Frontal cortex (tissue), 4 donors: ENCODE results near the gene METRNL. TPM values are rescaled to one million over a fixed set of nuclear protein-coding genes. Genes with fewer than 3 reads are reported as not detected.
"Not testable (repeated sequence)": the region's sequence is repeated elsewhere in the genome, so short reads cannot be mapped to it uniquely, and the experiment has no call there.

Experiments
- DNase-seq, 2 donors: peaks; one replicate each; pipeline ENCODE4 v3.0.0; 2012; ENCODE audit warnings: low spot score in 2 of 2
- FAIRE-seq: peaks from 2 replicates; lab custom pipeline; 2012; peaks lifted over from hg19 to GRCh38; lab: Jason Lieb, UNC
- total RNA-seq: library from RNA; depleted of rRNA; stranded (reverse); fragments of >200 nt; gene quantifications from one replicate; pipeline ENCODE4 v1.2.3, GENCODE V29; 2014
- donor health status: control.
- donor health status: control.
- donor health status: control.

The METRNL gene
- total RNA-seq, 1 donor from 2014 or later: 45.2 TPM

DNA sequence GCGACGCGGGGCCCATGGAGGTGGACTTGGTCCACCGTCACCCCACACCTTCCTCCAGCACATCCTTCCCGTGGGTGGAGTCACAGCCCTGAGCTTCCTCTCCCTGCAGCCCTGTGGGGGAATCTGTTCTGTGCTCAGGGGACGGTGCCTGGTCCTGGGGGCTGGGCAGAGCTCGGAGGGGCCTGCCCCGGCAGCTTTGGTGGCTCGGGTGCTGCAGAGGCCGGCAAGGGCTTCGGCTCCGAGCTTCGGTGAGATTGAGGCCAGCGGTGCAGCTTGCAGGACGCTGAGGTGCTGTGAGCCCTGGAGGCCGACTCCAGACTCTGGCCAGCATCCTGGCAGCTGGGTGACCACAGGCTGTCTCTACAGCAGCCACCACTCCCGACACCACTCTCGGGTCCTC is 36.4 kb downstream of the METRNL start:
- DNase-seq: no peak
- FAIRE-seq: no peak

DNA sequence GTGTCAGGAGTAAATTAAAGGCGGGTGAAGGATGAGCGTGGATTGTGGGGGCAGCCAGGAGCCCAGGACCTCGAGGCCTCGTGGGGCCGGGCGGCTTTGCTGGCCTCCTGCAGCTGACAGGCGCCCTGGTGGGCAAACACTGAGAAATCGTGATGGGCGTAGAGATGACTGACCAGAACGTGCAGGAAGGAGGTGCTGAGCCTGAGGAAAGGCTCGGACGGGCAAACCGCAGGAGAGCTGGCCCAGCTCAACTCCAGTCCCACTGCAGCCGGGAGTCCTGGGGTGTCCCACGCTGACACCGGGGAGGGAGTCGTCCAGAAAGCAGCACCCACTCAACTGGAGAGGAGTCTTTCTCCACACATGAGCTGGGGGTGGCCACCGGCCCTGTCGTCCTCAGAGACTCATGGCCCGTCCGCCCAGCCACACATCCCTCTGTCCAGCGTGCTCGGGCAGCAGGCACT is 36.9 kb downstream of the METRNL start:
- DNase-seq (no peak), FAIRE-seq (no peak)

DNA sequence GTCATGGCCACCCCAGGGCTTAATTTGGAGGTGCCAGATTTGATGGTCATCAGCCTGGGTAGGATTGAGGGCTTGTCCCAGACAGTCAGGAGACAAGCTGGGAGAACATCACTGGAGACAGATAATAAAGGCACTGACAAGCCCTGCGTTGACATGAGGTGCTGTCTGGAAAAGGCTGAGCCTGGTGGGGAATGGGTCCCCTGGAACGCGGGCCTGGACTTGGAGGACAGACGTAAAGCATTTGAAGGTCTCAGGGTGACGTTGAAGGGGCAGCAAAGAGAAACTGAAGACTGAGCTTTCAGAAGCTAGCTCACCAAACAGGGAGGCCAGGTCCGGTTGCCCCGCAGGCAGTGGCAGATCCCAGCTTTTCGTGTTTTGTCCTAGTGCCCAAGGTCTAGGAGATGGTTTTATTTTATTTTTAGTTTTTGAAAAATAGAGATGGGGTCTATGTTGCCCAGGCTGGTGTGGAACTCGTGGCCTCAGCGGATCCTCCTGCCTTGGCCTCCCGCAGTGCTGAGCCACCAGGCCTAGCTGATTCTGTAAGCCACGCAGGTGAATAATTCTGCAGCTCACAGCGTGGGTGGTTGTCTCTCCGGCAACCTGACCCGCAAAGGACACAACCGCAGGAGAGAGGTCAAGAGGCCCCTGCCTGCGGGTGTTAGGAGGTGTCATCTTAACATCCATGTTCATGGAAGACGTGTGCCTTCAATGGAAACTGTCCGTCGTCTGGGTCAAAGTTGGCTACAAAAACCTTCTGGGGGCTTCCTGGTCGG is 37.6 kb downstream of the METRNL start:
- no peak for DNase-seq
- FAIRE-seq: no peak

DNA sequence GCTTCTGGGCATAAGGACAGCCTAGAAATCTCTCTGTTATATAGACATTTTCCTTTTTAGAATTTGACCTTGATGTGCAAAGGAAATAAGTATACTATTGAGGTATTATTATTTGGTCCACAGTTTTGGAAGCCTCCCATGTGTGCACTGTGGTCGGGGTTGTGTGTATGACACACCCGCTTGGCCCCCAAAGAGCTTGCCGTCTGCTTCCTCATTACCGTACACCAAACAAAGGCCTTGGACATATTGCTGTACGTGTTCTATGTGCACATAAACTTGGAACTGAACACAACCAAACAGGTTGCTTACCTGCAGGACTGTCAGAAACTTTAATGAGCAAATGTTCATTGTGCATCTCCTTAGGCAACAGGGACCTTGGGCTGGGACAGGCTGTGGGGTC is 38.2 kb downstream of the METRNL start:
- DNase-seq (no peak), FAIRE-seq (no peak)

DNA sequence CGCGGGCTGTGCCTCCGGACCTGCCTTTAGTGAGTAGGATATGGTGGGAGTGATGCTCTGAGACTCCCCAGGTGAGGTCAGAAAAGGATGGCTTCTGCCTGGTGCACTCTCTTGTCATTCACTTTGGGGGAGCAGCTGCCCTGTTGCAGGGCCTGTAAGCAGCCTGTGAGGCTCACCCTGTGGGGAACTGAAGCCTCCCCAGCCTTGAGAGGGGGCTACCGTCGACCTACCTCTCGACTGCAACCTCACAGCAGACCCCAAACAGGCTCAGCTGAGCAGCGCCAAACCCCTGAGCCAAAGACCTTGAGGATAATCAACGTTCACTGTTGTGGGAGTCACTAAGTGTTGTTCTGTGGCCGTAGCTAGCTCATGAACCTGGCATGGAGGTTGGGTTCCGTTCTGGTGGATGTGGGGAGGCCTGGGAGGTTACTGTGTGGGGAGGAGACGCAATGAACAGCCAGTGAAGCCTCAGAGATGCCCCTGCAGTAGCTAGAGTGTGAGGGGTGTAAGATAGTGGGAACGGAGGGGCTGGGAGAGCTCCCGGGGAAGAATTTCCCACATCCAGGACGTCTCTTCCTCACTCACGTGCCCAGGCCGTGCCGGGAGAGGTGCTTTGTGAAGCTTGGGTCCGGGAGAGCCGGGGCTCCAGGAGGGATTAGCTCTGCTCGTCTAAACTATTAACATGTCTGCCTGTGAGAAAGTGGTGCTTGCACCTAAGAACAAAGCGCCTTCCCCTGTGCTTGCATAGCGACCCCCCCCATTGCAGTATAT is 38.8 kb downstream of the METRNL start:
- DNase-seq (no peak), FAIRE-seq (no peak)

DNA sequence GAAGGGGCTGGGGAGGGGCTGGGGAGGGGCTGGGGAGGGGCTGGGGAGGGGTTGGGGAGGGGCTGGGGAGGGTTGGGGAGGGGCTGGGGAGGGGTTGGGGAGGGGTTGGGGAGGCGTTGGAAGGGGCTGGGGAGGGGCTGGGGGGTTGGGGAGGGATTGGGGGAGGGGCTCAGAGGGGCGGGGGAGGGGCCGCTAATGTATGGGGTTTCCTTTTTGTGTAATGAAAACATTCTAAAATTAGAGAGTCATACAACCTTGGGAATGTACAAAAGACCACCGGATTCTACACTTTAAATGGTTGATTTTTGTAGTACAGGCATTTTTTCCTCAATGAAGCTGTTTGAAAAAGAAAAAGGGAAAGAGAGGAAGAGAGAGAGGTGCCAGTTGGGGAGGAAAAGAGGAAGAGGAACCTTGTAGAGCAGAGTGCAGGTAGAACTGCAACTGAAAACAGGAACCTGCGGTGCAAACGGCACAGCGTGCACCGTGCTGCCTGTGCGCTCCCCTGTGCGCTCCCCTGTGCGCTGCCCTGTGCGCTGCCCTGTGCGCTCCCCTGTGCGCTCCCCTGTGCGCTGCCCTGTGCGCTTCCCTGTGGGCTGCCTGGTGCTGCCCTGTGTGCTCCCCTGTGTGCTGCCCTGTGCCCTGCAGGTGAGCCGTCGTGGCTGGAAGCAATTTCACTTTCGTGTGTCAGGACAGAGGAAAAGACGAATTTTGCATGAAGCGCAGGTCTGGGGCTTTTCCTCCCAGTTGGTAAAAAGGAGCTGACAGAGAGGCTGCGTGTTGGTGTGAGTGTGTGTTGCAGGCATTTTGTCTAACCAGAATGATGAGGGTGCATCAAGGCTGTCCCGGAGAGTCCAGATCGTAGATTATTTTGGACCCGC is 40.8 kb downstream of the METRNL start:
- DNase-seq: no peak
- FAIRE-seq: no peak

DNA sequence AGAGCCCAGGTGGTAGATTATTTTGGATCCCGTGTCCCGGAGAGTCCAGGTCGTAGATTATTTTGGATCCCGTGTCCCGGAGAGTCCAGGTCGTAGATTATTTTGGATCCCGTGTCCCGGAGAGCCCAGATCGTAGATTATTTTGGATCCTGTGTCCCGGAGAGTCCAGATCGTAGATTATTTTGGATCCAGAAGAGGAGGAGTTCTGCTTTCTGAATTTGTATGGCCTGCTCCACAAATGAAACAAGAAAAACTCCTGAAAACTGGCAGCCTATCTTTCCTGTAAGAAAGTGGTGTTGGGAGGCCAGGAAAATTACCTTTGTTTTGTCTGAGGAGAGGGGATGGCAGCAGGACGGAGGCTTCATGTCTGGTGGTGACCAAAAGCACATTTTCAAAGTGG is 42.1 kb downstream of the METRNL start:
- DNase-seq, FAIRE-seq: not testable (repeated sequence)

DNA sequence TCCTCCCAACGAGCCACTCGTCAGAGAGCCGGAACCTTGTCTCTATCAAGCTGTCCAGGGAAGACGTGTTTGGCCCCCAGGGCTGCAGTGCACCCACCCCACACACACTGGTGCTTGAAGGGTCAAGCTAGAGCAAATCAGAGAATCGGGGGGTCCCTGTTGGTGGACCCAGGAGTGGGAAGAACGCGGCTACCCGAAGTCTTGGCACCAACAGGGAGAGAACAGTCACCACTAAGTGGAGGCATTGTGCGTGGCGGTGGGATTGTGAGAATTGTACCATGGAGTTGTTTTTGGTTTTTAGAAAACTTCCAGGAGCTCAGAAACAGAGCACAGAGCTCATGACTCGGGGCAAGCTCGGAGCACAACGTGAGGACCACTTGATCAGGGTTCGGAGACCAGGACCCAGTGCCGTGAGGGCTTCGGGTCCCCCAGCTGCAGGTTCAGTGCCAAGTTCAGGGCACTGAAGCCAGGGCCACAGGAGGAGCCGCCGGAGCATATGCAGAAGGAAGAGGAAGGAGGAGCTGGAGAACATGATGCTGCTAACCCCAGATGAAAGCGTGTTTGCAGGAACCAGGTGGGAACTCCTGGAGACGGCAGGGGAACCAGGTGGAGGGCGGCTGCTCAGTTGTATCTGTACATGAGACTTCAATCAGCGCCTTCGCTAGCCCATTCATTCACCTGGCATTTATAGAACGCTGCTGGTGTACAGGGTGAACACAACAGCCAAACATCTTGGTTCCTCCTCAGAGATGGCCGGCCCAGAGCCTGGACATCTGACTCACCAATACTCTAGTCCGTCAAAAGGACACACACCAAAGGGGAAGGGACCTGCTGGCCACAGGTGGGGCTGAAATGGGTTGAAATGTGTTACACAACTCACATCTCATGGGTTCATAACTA is 42.8 kb downstream of the METRNL start:
- no peak for FAIRE-seq

DNA sequence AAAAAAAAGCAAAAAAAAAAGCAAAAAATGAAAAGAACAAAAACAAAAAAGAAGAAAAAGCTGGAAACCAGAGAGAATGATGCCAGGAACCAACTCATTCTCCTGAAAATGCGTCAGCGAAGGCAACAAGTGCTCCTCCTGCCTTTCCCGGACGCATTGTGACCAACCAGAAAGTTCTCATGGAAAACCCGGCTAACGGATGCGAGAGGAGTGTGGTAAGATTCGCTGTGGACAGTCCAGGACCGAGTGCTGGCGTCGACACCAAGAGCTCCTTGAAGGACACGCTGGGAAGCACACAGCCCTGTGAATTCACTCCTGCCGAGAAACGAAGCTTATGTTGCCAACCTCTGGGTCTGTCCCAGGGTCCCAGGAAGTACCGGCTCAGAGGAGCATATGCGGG is 43.4 kb downstream of the METRNL start:
- FAIRE-seq: no peak
- DNase-seq: no peak

More for the DNA sequence above, 42.8 kb downstream of the METRNL start:
- no peak for DNase-seq

DNA sequence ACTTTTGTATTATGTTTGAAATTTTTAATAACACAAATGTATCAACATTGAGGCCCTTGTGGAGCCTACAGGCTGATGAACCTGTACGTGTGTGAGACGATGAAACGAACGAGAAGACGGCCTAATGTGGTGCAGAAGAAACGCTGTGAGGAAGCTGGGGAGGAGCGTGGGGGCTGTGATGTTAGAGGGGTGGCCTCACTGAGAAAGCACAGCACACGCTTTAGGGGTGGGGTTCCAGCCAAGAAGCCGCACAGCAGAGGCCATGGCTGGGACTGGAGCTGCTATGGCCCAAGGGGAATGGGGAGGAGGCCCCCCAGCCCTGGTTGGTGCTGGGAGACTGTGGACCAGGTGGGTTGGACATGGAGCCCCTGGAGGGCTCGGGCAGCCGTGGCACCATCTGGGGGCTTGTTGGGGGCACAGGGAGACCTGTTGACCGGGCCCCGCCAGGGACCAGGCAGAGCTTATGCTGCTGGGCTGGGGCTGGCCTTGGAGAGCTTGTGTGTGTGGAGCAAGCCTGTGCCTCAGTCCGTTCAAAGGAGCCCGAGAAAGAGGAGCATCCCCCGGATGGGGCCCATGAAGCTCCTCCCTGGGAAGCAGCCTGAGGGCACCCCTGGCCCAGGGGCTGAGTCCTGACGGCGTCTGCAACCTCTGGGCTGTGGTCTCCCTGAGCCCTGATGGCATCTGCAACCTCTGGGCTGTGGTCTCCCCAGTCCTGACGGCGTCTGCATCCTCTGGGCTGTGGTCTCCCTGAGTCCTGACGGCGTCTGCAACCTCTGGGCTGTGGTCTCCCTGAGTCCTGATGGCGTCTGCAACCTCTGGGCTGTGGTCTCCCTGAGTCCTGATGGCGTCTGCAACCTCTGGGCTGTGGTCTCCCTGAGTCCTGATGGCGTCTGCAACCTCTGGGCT is 44.7 kb downstream of the METRNL start:
- FAIRE-seq (no peak), DNase-seq (no peak)

DNA sequence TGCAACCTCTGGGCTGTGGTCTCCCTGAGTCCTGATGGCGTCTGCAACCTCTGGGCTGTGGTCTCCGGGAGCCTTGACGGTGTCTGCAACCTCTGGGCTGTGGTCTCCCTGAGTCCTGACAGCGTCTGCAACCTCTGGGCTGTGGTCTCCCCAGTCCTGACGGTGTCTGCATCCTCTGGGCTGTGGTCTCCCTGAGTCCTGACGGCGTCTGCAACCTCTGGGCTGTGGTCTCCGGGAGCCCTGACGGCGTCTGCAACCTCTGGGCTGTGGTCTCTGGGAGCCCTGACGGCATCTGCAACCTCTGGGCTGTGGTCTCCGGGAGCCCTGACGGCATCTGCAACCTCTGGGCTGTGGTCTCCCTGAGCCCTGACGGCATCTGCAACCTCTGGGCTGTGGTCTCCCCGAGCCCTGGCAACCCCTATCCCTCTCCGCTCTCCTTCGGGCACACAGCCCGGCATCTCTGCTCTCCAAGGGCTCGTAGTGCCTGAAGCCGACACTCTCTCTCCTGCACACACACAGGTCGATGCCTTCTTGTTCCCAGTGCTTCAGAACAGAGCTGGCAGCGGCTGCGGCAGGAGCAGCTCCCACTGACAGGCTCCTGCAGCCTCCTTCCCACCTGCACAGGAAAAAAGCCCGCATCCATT is 45.6 kb downstream of the METRNL start:
- DNase-seq (no peak), FAIRE-seq (no peak)

DNA sequence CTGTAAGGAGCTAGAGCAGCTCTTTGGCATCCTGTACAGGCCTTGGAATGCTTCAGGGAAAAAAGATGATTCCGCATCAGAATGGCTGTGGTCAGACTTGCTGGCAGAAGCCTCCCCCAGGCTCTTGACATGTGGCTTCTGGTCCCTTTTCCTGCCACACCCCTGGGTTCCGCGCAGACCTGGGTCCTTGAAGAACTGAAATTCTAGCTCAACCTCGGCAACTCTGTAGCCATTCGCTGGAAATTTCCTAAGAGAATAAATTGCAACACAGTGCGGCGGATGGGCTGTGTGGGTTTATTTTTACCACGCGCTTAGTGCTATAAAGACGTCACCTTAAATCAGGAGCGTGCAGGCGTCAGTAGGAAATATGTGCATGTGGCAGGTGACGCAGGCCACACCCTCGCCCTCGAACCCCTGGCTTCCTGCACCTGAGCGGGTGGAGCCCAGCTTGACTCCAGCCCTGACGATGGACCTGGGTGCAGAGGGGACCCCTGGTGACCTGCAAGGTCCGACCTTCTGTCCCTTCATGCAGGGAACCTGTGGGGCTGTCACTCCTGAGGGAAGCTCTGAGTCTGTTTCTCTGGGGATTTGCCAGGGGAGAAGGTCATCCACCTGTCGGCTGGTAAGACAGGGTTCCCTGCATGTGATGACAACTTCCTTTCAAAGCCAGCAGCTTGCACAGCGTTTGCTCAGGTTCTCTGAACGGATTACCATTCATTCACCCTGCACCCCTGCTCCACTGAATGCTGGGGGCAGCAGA is 46.3 kb downstream of the METRNL start:
- FAIRE-seq: no peak
- no peak for DNase-seq

DNA sequence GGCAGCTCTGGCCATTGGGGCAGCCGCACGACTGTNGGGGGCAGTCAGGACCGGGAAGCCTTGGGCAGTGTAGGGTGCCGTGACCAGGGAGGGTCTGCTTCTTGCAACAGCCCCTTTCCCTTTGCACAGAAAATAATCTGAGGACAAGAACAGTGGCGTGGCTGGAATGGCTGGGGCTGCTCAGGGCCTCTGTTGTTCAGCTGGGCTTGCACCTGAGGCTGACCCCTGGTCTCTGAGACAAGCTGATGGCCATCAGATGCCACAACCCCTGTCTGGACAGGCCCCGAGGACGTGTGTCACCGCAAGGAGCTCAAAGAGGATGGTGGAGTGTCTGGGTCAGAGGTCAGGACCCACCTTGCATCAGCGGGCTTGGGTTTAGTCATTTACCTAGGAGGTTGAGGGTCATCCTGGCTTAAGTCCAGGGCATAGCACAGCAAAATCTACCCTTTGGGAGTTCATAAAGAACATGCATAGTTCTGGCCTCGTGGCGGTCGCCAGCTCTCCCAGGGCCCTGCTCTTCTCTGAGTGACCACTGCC is 46.9 kb downstream of the METRNL start:
- FAIRE-seq (no peak), DNase-seq (no peak)

DNA sequence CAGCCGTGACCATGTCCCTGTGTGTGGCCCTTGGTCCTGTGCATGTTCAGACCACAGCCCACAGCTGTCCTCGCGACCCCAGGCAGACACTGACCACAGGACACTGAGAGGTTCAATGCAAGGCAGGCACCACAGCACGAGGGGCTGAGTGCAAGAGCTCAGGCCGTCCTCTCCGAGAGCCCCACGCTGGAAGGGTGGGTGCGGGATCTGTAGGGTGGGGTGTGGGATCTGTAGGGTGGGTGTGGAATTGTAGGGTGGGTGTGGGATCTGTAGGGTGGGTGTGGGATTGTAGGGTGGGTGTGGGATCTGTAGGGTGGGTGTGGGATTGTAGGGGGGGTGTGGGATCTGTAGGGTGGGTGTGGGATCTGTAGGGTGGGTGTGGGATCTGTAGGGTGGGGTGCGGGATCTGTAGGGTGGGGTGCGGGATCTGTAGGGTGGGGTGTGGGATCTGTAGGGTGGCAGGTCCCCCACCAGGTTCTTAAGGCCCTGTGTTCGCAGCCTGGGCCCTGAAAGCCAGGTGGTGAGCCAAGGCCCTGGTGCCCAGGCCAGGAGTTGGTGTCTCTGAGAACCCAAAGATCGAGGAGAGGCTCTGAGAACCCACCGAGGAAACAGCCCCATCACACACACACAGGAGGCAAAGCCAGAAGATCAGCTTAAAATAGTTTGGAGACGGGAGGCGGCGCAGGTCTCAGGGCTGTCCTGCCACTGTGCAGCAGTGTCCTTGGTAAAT is 48.2 kb downstream of the METRNL start:
- DNase-seq (no peak), FAIRE-seq (no peak)

DNA sequence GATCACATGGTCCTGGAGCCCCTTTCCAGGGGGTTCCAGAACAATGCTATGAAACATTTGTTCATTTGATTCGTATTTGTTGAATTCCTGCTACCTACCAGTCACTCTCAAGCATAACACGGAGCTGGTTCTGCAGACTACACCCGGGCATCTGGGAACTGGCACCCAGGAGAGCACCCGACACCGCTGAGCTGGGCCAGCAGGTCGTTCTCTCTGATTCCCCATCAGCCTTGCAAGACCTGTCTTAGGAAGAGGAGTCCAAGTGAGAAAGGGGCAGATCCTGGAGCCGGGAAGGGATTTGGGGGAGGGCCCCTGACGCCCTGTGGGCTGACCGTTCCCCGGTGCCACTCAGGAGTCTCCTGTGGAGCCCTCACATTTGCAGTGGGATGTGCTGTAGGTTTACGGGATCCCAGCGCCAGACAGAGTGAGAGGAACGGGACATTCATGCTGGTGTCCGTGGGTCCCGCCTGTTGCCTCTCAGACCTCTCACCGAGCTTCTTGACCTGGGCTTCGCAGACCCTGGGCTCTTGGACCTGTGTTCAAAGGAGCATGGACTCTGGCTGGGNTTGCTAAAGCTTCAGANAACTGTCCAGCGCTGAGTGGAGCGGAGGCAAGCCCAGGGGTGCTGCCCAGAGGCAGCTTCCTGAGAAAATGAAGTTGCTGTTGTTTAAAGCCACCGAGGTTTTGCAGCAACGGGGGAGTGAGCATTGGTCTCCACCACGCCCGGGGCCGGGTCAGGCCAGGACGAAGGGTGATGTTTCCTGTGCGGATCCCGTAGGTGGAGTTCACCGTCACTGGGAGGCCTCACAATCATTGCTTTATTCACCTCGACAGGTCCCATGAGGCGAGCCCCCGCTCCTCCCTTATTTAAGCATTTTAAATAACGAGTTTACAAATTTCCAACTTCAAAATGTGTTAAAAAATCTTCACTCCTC is 49.2 kb downstream of the METRNL start:
- DNase-seq (no peak), FAIRE-seq (no peak)
